NB4 (cell line): ENCODE data around the gene EIF4B.

Experiments
- CTCF ChIP-seq: IDR thresholded peaks from one replicate; pipeline ENCODE4 v1.5.1; 2012; ENCODE audit warnings: low read depth, low read length
- POLR2A ChIP-seq: IDR thresholded peaks from 2 replicates; pipeline ENCODE4 v1.6.1; 2011; ENCODE audit warnings: mild to moderate bottlenecking; ENCODE audit not compliant: insufficient read length; ENCODE audit errors: extremely low read depth

DNA sequence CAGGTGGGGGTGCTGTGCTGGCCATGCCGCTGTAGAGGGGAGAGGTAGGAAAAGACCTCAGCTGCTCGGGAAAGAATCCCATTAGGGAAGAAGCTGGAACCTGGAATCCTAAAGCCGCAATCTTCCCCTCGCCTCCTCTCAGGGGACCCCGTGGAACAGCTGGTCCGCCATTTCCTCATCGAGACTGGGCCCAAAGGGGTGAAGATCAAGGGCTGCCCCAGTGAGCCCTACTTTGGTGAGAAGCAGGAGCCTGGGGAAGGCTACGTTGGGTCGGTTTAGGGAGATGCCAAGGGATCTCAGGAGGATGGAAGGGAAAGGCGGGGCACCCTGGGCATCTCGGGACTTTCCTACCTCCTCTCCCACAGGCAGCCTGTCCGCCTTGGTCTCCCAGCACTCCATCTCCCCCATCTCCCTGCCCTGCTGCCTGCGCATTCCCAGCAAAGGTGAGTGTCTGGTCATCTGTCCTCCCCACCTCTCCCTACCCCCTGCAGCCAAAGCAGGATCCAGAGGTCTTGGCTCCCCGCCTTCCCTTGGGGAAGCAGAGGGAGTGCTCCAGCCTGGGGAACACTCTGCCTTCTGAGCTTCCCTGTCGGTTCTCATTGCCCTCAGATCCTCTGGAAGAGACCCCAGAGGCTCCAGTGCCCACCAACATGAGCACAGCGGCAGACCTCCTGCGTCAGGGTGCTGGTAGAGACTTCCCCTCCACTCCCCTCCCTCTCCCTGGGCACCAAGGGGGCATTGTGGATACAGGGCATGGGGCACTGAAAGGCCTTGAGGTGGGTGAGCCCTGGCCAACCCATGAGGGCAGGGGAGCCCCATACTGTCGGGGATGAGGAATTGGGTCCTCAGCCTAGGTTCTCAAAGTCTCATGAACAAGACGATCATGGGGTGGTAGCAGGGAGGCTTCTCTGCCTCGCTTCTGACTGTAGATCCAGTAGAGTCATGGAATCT, 56.0 kb downstream of the EIF4B start:
- TF ChIP-seq CTCF, result no peak
- TF ChIP-seq POLR2A, result no peak
